ENCODE measurements around the gene LARGE1. TPM values are rescaled to one million over a fixed set of nuclear protein-coding genes. Genes with fewer than 3 reads are reported as not detected.

The LARGE1 gene
- total and polyA plus RNA-seq, 2 donors (not counting 1 experiment from before 2014, with no cell fraction given), result 14.1 to 19.2 TPM

- Histone ChIP-seq H3K79me2 (ENCODE audit: control insufficient read depth, insufficient read depth, low read length) (peaks cover 6% of the 10 kb centered on the region), H3K27ac (ENCODE audit: insufficient read depth, low read length) (no peak overlapping the region), H3K4me2 (ENCODE audit: extremely low read depth, insufficient read depth, low read length) (no peak overlapping the region), H4K20me1 (ENCODE audit: control insufficient read depth, extremely low read depth, insufficient read depth, low read length) (no peaks in the 10 kb centered on the region), H2AFZ (ENCODE audit: low read length) (no peak overlapping the region), H3K4me3 (replicated peaks in 1 of 4; ENCODE audit: control extremely low read depth in 1 of 4, insufficient read depth in 1 of 4, low read depth in 3 of 4, low read length in 4 of 4) (no peak overlapping the region), H3K9me3 (ENCODE audit: control insufficient read depth, insufficient read depth, low read depth, low read length) (no peaks in the 10 kb centered on the region), H3K4me1 (ENCODE audit: control insufficient read depth, extremely low read depth, insufficient read depth, low read length) (peaks cover 3% of the 10 kb centered on the region), H3K9ac (ENCODE audit: insufficient read depth, low read length) (no peak overlapping the region), H3K27me3 (ENCODE audit: control insufficient read depth, insufficient read depth, low read length) (peaks cover 3% of the 10 kb centered on the region), H3K36me3 (ENCODE audit: control insufficient read depth, insufficient read depth, low read length) (no peaks in the 10 kb centered on the region)
- TF ChIP-seq CTCF (conservative IDR thresholded peaks at IDR 0.05 in 1 of 2, IDR thresholded peaks at IDR 0.05 in 1 of 2; ENCODE audit: low read depth in 1 of 2, low read length in 2 of 2) (peak; percentile 83 to 87), EZH2 (IDR thresholded peaks at IDR 0.05; ENCODE audit: low read length, missing control alignments) (no peak)
- DNase-seq (ENCODE audit: low read depth in 2 of 2), result peak; percentile 59 to 84
Measured at GRCh38 chr22:33923660-33924246, 3.5 kb upstream of the LARGE1 start.

GRCh38 chr22:33923033-33923432 is 2.8 kb upstream of the LARGE1 start:
- H3K36me3 ChIP-seq (ENCODE audit: control insufficient read depth, insufficient read depth, low read length), result no peaks in the 10 kb centered on the region
- DNase-seq (ENCODE audit: low read depth in 2 of 2), result peak in 1 of 2 donors; percentile 41
- H3K27me3 ChIP-seq (ENCODE audit: control insufficient read depth, insufficient read depth, low read length), result peaks cover 3% of the 10 kb centered on the region
- no peak for TF ChIP-seq CTCF (conservative IDR thresholded peaks at IDR 0.05 in 1 of 2, IDR thresholded peaks at IDR 0.05 in 1 of 2; ENCODE audit: low read depth in 1 of 2, low read length in 2 of 2)
- TF ChIP-seq EZH2 (IDR thresholded peaks at IDR 0.05; ENCODE audit: low read length, missing control alignments), result no peak
- H3K4me1 ChIP-seq (ENCODE audit: control insufficient read depth, extremely low read depth, insufficient read depth, low read length), result peaks cover 3% of the 10 kb centered on the region
- peak overlapping the region; percentile 100 for H3K4me2 ChIP-seq (ENCODE audit: extremely low read depth, insufficient read depth, low read length)
- no peak overlapping the region for H3K9ac ChIP-seq (ENCODE audit: insufficient read depth, low read length)
- no peaks in the 10 kb centered on the region for H3K9me3 ChIP-seq (ENCODE audit: control insufficient read depth, insufficient read depth, low read depth, low read length)
- H3K4me3 ChIP-seq (replicated peaks in 1 of 4; ENCODE audit: control extremely low read depth in 1 of 4, insufficient read depth in 1 of 4, low read depth in 3 of 4, low read length in 4 of 4), result peak overlapping the region; percentile 61 to 79 (median 74)
- peaks cover 6% of the 10 kb centered on the region for H3K79me2 ChIP-seq (ENCODE audit: control insufficient read depth, insufficient read depth, low read length)
- no peak overlapping the region for H3K27ac ChIP-seq (ENCODE audit: insufficient read depth, low read length)
- H4K20me1 ChIP-seq (ENCODE audit: control insufficient read depth, extremely low read depth, insufficient read depth, low read length), result no peaks in the 10 kb centered on the region
- peak overlapping the region; percentile 86 for H2AFZ ChIP-seq (ENCODE audit: low read length)

GRCh38 chr22:33922349-33922681 is 2.0 kb upstream of the LARGE1 start:
- DNase-seq (ENCODE audit: low read depth in 2 of 2), result peak; percentile 30 to 32
- TF ChIP-seq EZH2 (IDR thresholded peaks at IDR 0.05; ENCODE audit: low read length, missing control alignments) (no peak), CTCF (conservative IDR thresholded peaks at IDR 0.05 in 1 of 2, IDR thresholded peaks at IDR 0.05 in 1 of 2; ENCODE audit: low read depth in 1 of 2, low read length in 2 of 2) (peak in 1 of 2 donors; percentile 5)
- Histone ChIP-seq H3K9me3 (ENCODE audit: control insufficient read depth, insufficient read depth, low read depth, low read length) (no peaks in the 10 kb centered on the region), H3K9ac (ENCODE audit: insufficient read depth, low read length) (peak overlapping the region; percentile 70), H3K27me3 (ENCODE audit: control insufficient read depth, insufficient read depth, low read length) (peaks cover 3% of the 10 kb centered on the region), H3K79me2 (ENCODE audit: control insufficient read depth, insufficient read depth, low read length) (peaks cover 6% of the 10 kb centered on the region), H2AFZ (ENCODE audit: low read length) (peak overlapping the region; percentile 86), H3K36me3 (ENCODE audit: control insufficient read depth, insufficient read depth, low read length) (no peaks in the 10 kb centered on the region), H3K4me1 (ENCODE audit: control insufficient read depth, extremely low read depth, insufficient read depth, low read length) (peaks cover 3% of the 10 kb centered on the region), H4K20me1 (ENCODE audit: control insufficient read depth, extremely low read depth, insufficient read depth, low read length) (no peaks in the 10 kb centered on the region), H3K4me2 (ENCODE audit: extremely low read depth, insufficient read depth, low read length) (peak overlapping the region; percentile 100), H3K27ac (ENCODE audit: insufficient read depth, low read length) (peak overlapping the region; percentile 14), H3K4me3 (replicated peaks in 1 of 4; ENCODE audit: control extremely low read depth in 1 of 4, insufficient read depth in 1 of 4, low read depth in 3 of 4, low read length in 4 of 4) (peak overlapping the region; percentile 61 to 79 (median 74))

Measured in fibroblast of lung (primary cell).